ENCODE data around the gene APOL2.

DNA sequence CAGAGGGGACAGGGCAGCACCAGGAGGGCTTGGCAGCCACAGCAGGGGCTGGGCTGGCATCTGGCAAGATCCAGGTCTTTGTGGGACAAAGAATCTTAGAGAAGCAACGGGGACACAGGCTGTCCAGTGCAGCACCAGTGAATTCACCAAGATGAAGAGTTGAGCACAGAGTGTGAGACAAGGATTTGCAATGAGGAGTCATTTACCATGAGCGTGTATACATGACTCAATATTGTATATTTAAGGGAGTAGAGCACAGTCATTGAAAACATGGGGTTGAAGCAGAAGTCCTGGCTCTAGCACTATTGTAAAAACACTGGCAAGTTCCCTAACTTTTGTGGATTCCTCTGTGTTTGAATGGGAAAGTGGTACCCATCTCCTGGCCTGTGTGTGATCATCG is 17.2 kb upstream of the APOL2 start:
- TF ChIP-seq, protein P1, sequence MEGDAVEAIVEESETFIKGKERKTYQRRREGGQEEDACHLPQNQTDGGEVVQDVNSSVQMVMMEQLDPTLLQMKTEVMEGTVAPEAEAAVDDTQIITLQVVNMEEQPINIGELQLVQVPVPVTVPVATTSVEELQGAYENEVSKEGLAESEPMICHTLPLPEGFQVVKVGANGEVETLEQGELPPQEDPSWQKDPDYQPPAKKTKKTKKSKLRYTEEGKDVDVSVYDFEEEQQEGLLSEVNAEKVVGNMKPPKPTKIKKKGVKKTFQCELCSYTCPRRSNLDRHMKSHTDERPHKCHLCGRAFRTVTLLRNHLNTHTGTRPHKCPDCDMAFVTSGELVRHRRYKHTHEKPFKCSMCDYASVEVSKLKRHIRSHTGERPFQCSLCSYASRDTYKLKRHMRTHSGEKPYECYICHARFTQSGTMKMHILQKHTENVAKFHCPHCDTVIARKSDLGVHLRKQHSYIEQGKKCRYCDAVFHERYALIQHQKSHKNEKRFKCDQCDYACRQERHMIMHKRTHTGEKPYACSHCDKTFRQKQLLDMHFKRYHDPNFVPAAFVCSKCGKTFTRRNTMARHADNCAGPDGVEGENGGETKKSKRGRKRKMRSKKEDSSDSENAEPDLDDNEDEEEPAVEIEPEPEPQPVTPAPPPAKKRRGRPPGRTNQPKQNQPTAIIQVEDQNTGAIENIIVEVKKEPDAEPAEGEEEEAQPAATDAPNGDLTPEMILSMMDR (IDR thresholded peaks at IDR 0.05), result no peak
- TF ChIP-seq POLR2A (IDR thresholded peaks at IDR 0.05), result no peak

Data from esophagus squamous epithelium (tissue), 4 donors.